ENCODE data around the gene PDE1C. TPM values are rescaled to one million over a fixed set of nuclear protein-coding genes. Genes with fewer than 3 reads are reported as not detected.
A peak's percentile ranks its signal among the peaks of the same experiment; 100 is the strongest.
"Not testable (repeated sequence)": the region's sequence is repeated elsewhere in the genome, so short reads cannot be mapped to it uniquely, and the experiment has no call there.

Gene PDE1C
- total RNA-seq, 8 experiments from 2014 or later = 0.49 to 140 (median 19.3) TPM

GRCh38 chr7:32032211-32032610, 38.0 kb downstream of the PDE1C start:
- no peak for ATAC-seq (replicated peaks in 6 of 8)
- no peak overlapping the region for H3K4me3 ChIP-seq
- no peaks in the 10 kb centered on the region for H3K4me1 ChIP-seq (replicated peaks in 1 of 2)
- H3K27ac ChIP-seq = no peak overlapping the region
- WGBS, 10 experiments = 11 to 100% (median 80%) methylated on average over 1 to 3 of the region's 4 CpGs; no CpG with 5 or more reads in 2 of the 10 experiments
- in situ Hi-C loops (cut with MboI; ENCODE audit: low pct_unique_long_range_greater_than_20kb in 2 of 9, low sequenced_read_pairs in 9 of 9, unreplicated experiment in 9 of 9) = no loop called here

- H3K4me3 ChIP-seq = no peak overlapping the region
- in situ Hi-C loops (cut with MboI; ENCODE audit: low pct_unique_long_range_greater_than_20kb in 2 of 9, low sequenced_read_pairs in 9 of 9, unreplicated experiment in 9 of 9) = no loop called here
- H3K27ac ChIP-seq = no peak overlapping the region
- H3K4me1 ChIP-seq (replicated peaks in 1 of 2) = no peaks in the 10 kb centered on the region
- WGBS, 10 experiments = 0 to 88% (median 30%) methylated on average over 1 to 3 of the region's 3 CpGs
- peak in 3 of 8 experiments; percentile 73 to 87 (median 73) for ATAC-seq (replicated peaks in 6 of 8)
Measured at GRCh38 chr7:32030904-32031692, 39.1 kb downstream of the PDE1C start.

GRCh38 chr7:32026083-32026425, 44.2 kb downstream of the PDE1C start:
- ATAC-seq (replicated peaks in 6 of 8) = no peak
- in situ Hi-C loops (cut with MboI; ENCODE audit: low pct_unique_long_range_greater_than_20kb in 2 of 9, low sequenced_read_pairs in 9 of 9, unreplicated experiment in 9 of 9) = no loop called here
- 6 to 100% (median 90%) methylated on average over 1 to 5 of the region's 5 CpGs; no CpG with 5 or more reads in 3 of the 10 experiments for WGBS, 10 experiments
- Histone ChIP-seq H3K4me1 (replicated peaks in 1 of 2) (no peaks in the 10 kb centered on the region), H3K4me3 (no peak overlapping the region), H3K27ac (no peak overlapping the region)

- in situ Hi-C loops (cut with MboI; ENCODE audit: low pct_unique_long_range_greater_than_20kb in 2 of 9, low sequenced_read_pairs in 9 of 9, unreplicated experiment in 9 of 9) = no loop called here
- no peak overlapping the region for H3K27ac ChIP-seq
- ATAC-seq (replicated peaks in 6 of 8) = no peak
Measured at GRCh38 chr7:32025381-32026082, 44.7 kb downstream of the PDE1C start.

GRCh38 chr7:32023376-32023775, 46.8 kb downstream of the PDE1C start:
- no peaks in the 10 kb centered on the region for H3K4me1 ChIP-seq (replicated peaks in 1 of 2)
- no peak overlapping the region for H3K4me3 ChIP-seq
- peak in 3 of 8 experiments; percentile 36 to 46 (median 37) for ATAC-seq (replicated peaks in 6 of 8)
- no peak overlapping the region for H3K27ac ChIP-seq
- in situ Hi-C loops (cut with MboI; ENCODE audit: low pct_unique_long_range_greater_than_20kb in 2 of 9, low sequenced_read_pairs in 9 of 9, unreplicated experiment in 9 of 9) = no loop called here
- WGBS, 10 experiments = 13 to 100% (median 81%) methylated on average over 2 to 6 of the region's 6 CpGs

More at GRCh38 chr7:32025381-32026082, 44.7 kb downstream of the PDE1C start:
- no peaks in the 10 kb centered on the region for H3K4me1 ChIP-seq (replicated peaks in 1 of 2)
- no peak overlapping the region for H3K4me3 ChIP-seq
- 20 to 100% (median 84%) methylated on average over 1 to 5 of the region's 6 CpGs; no CpG with 5 or more reads in 2 of the 10 experiments for WGBS, 10 experiments

- ATAC-seq (replicated peaks in 6 of 8) = no peak
- H3K4me1 ChIP-seq (replicated peaks in 1 of 2) = no peaks in the 10 kb centered on the region
- H3K4me3 ChIP-seq = no peak overlapping the region
- no peak overlapping the region for H3K27ac ChIP-seq
- WGBS, 10 experiments = 14 to 89% (median 73%) methylated on average over 3 to 4 of the region's 4 CpGs
- in situ Hi-C loops (cut with MboI; ENCODE audit: low pct_unique_long_range_greater_than_20kb in 2 of 9, low sequenced_read_pairs in 9 of 9, unreplicated experiment in 9 of 9) = no loop called here
Measured at GRCh38 chr7:32022966-32023365, 47.2 kb downstream of the PDE1C start.

- H3K4me3 ChIP-seq = no peak overlapping the region
- in situ Hi-C loops (cut with MboI; ENCODE audit: low pct_unique_long_range_greater_than_20kb in 2 of 9, low sequenced_read_pairs in 9 of 9, unreplicated experiment in 9 of 9) = no loop called here
- no peaks in the 10 kb centered on the region for H3K4me1 ChIP-seq (replicated peaks in 1 of 2)
- H3K27ac ChIP-seq = no peak overlapping the region
- WGBS, 10 experiments = 17 to 60% (median 57%) methylated on average over 1 to 2 of the region's 2 CpGs; no CpG with 5 or more reads in 7 of the 10 experiments
- peak in 3 of 8 experiments; percentile 37 to 67 (median 50) for ATAC-seq (replicated peaks in 6 of 8)
Measured at GRCh38 chr7:32020551-32021159, 49.6 kb downstream of the PDE1C start.

GRCh38 chr7:32018845-32019578, 51.2 kb downstream of the PDE1C start:
- Histone ChIP-seq H3K27ac (no peak overlapping the region), H3K4me3 (no peak overlapping the region), H3K4me1 (replicated peaks in 1 of 2) (no peaks in the 10 kb centered on the region)
- ATAC-seq (replicated peaks in 6 of 8) = no peak
- WGBS, 10 experiments = 6 to 94% (median 83%) methylated on average over 2 of the region's 2 CpGs
- in situ Hi-C loops (cut with MboI; ENCODE audit: low pct_unique_long_range_greater_than_20kb in 2 of 9, low sequenced_read_pairs in 9 of 9, unreplicated experiment in 9 of 9) = no loop called here

- ATAC-seq (replicated peaks in 6 of 8) = peak in 3 of 8 experiments; percentile 46 to 72 (median 53)
- 0 to 94% (median 73%) methylated on average over 1 to 2 of the region's 2 CpGs for WGBS, 10 experiments
Measured at GRCh38 chr7:32015133-32015532, 55.1 kb downstream of the PDE1C start.

GRCh38 chr7:32013471-32013870, 56.7 kb downstream of the PDE1C start:
- H3K4me1 ChIP-seq (replicated peaks in 1 of 2); in situ Hi-C loops (cut with MboI; ENCODE audit: low pct_unique_long_range_greater_than_20kb in 2 of 9, low sequenced_read_pairs in 9 of 9, unreplicated experiment in 9 of 9); H3K27ac ChIP-seq; ATAC-seq (replicated peaks in 6 of 8); H3K4me3 ChIP-seq: not testable (repeated sequence)
- 14 to 100% (median 48%) methylated on average over 1 to 2 of the region's 2 CpGs; no CpG with 5 or more reads in 1 of the 10 experiments for WGBS, 10 experiments

More at GRCh38 chr7:32015133-32015532, 55.1 kb downstream of the PDE1C start:
- H3K4me3 ChIP-seq = no peak overlapping the region
- no peaks in the 10 kb centered on the region for H3K4me1 ChIP-seq (replicated peaks in 1 of 2)
- no peak overlapping the region for H3K27ac ChIP-seq
- in situ Hi-C loops (cut with MboI; ENCODE audit: low pct_unique_long_range_greater_than_20kb in 2 of 9, low sequenced_read_pairs in 9 of 9, unreplicated experiment in 9 of 9) = no loop called here

GRCh38 chr7:32005577-32005976, 64.6 kb downstream of the PDE1C start:
- ATAC-seq (replicated peaks in 6 of 8) = peak in 3 of 8 experiments; percentile 38 to 60 (median 57)
- Histone ChIP-seq H3K4me3 (no peak overlapping the region), H3K27ac (no peak overlapping the region), H3K4me1 (replicated peaks in 1 of 2) (no peaks in the 10 kb centered on the region)
- in situ Hi-C loops (cut with MboI; ENCODE audit: low pct_unique_long_range_greater_than_20kb in 2 of 9, low sequenced_read_pairs in 9 of 9, unreplicated experiment in 9 of 9) = no loop called here
- 17 to 100% (median 81%) methylated on average over 1 to 2 of the region's 2 CpGs for WGBS, 10 experiments

GRCh38 chr7:32001948-32002347, 68.3 kb downstream of the PDE1C start:
- no peak overlapping the region for H3K27ac ChIP-seq
- in situ Hi-C loops (cut with MboI; ENCODE audit: low pct_unique_long_range_greater_than_20kb in 2 of 9, low sequenced_read_pairs in 9 of 9, unreplicated experiment in 9 of 9) = no loop called here
- no peak for ATAC-seq (replicated peaks in 6 of 8)
- H3K4me1 ChIP-seq (replicated peaks in 1 of 2) = no peaks in the 10 kb centered on the region
- WGBS, 10 experiments = 27 to 100% (median 93%) methylated on average over 1 to 3 of the region's 4 CpGs
- H3K4me3 ChIP-seq = no peak overlapping the region
